ENCODE measurements around the gene KDM7A.

Gene KDM7A

DNA sequence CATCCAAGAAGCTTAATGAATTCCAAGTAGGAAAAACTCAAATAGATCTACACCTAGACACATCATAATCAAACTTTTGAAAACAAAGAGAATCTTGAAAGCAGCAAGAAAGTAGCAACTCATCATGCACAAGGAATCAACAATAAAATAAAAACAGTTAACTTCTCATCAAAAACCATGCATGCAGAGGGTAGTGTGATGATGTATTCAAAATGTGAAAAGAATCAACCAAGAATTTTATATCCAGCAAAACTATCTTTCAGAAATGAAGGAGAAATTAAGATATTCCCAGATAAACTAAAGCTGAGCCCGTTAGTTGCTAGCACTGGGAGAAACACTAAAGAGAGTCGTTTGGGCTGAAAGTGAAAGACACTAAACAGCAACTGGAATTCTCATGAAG, 109.7 kb downstream of the KDM7A start:
- ATAC-seq = no peak
- TF ChIP-seq, protein P1, sequence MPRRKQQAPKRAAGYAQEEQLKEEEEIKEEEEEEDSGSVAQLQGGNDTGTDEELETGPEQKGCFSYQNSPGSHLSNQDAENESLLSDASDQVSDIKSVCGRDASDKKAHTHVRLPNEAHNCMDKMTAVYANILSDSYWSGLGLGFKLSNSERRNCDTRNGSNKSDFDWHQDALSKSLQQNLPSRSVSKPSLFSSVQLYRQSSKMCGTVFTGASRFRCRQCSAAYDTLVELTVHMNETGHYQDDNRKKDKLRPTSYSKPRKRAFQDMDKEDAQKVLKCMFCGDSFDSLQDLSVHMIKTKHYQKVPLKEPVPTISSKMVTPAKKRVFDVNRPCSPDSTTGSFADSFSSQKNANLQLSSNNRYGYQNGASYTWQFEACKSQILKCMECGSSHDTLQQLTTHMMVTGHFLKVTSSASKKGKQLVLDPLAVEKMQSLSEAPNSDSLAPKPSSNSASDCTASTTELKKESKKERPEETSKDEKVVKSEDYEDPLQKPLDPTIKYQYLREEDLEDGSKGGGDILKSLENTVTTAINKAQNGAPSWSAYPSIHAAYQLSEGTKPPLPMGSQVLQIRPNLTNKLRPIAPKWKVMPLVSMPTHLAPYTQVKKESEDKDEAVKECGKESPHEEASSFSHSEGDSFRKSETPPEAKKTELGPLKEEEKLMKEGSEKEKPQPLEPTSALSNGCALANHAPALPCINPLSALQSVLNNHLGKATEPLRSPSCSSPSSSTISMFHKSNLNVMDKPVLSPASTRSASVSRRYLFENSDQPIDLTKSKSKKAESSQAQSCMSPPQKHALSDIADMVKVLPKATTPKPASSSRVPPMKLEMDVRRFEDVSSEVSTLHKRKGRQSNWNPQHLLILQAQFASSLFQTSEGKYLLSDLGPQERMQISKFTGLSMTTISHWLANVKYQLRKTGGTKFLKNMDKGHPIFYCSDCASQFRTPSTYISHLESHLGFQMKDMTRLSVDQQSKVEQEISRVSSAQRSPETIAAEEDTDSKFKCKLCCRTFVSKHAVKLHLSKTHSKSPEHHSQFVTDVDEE (CRISPR knock-in tag; IDR thresholded peaks at IDR 0.05) = no peak
- TF ChIP-seq CSDC2 (CRISPR knock-in tag; IDR thresholded peaks at IDR 0.05) (no peak), ISL1 (CRISPR knock-in tag; IDR thresholded peaks at IDR 0.05) (no peak), ZNF70 (CRISPR knock-in tag; IDR thresholded peaks at IDR 0.05) (no peak), TCF4 (CRISPR knock-in tag; IDR thresholded peaks at IDR 0.05; ENCODE audit: borderline replicate concordance) (no peak), ZNF565 (CRISPR knock-in tag; conservative IDR thresholded peaks at IDR 0.05; ENCODE audit: low read depth) (no peak), BACH2 (CRISPR knock-in tag; IDR thresholded peaks at IDR 0.05; ENCODE audit: borderline replicate concordance) (no peak), ZNF8 (CRISPR knock-in tag; IDR thresholded peaks at IDR 0.05) (no peak), ESRRG (CRISPR knock-in tag; IDR thresholded peaks at IDR 0.05) (no peak), ZFP3 (CRISPR knock-in tag; IDR thresholded peaks at IDR 0.05) (no peak), ARNTL (CRISPR knock-in tag; IDR thresholded peaks at IDR 0.05; ENCODE audit: borderline replicate concordance, low read depth) (no peak), ZC3H10 (CRISPR knock-in tag; IDR thresholded peaks at IDR 0.05) (no peak)
- TF ChIP-seq, protein P2, sequence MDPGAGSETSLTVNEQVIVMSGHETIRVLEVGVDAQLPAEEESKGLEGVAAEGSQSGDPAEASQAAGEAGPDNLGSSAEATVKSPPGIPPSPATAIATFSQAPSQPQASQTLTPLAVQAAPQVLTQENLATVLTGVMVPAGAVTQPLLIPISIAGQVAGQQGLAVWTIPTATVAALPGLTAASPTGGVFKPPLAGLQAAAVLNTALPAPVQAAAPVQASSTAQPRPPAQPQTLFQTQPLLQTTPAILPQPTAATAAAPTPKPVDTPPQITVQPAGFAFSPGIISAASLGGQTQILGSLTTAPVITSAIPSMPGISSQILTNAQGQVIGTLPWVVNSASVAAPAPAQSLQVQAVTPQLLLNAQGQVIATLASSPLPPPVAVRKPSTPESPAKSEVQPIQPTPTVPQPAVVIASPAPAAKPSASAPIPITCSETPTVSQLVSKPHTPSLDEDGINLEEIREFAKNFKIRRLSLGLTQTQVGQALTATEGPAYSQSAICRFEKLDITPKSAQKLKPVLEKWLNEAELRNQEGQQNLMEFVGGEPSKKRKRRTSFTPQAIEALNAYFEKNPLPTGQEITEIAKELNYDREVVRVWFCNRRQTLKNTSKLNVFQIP (CRISPR knock-in tag; IDR thresholded peaks at IDR 0.05; ENCODE audit: borderline replicate concordance, low read depth) = no peak
- TF ChIP-seq, protein P3, sequence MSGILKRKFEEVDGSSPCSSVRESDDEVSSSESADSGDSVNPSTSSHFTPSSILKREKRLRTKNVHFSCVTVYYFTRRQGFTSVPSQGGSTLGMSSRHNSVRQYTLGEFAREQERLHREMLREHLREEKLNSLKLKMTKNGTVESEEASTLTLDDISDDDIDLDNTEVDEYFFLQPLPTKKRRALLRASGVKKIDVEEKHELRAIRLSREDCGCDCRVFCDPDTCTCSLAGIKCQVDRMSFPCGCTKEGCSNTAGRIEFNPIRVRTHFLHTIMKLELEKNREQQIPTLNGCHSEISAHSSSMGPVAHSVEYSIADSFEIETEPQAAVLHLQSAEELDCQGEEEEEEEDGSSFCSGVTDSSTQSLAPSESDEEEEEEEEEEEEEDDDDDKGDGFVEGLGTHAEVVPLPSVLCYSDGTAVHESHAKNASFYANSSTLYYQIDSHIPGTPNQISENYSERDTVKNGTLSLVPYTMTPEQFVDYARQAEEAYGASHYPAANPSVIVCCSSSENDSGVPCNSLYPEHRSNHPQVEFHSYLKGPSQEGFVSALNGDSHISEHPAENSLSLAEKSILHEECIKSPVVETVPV (CRISPR knock-in tag; IDR thresholded peaks at IDR 0.05) = no peak
- TF ChIP-seq, protein P4, sequence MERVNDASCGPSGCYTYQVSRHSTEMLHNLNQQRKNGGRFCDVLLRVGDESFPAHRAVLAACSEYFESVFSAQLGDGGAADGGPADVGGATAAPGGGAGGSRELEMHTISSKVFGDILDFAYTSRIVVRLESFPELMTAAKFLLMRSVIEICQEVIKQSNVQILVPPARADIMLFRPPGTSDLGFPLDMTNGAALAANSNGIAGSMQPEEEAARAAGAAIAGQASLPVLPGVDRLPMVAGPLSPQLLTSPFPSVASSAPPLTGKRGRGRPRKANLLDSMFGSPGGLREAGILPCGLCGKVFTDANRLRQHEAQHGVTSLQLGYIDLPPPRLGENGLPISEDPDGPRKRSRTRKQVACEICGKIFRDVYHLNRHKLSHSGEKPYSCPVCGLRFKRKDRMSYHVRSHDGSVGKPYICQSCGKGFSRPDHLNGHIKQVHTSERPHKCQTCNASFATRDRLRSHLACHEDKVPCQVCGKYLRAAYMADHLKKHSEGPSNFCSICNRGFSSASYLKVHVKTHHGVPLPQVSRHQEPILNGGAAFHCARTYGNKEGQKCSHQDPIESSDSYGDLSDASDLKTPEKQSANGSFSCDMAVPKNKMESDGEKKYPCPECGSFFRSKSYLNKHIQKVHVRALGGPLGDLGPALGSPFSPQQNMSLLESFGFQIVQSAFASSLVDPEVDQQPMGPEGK (CRISPR knock-in tag; IDR thresholded peaks at IDR 0.05; ENCODE audit: borderline replicate concordance) = no peak

DNA sequence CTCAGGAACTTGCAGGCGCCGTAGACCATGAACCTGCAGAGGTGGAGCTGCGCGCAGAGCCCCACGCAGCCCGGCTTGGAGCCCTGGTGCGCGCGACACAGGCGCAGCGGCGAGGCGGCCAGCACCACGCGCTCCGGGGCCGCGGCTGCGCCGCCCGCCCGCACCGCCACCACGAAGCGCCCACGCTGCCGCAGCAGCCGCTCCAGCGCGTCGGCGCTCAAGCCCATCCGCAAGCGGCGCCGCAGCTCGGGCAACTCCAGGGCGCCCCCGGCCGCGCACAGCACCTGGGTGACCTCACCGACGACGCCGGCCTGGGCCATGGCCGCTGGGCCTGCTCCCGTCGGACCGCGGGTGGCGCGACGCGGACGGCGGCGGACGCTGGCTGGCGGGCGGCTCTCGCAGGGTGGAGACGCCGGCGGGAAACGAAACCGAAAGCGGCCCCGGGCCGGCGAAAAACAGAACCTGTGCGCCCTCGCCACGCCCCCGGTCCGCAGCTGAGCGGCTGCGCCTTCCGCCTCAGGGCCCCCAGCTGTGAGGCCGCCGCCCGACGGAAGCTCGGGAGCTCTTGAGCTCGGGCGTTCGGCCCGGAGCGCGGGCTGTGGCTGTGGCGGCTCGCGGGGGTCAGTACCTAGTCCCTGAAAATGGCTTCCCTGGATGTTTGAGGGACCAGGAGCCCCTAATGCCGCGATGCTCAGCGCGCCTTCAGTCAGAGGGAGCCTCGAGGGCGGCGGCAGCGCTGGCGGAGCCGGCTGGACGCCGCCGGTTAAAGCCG, 114.1 kb downstream of the KDM7A start, which contains the start of gene PARP12:
Gene PARP12, minus strand, starts transcription at position 424 of the 772 bp plus-strand sequence. Its CDS starts 104 bp downstream, at position 320.
- peak; percentile 71 for ATAC-seq
- TF ChIP-seq PPARA (CRISPR knock-in tag; IDR thresholded peaks at IDR 0.05; ENCODE audit: borderline replicate concordance) = 0 out of 2 replicates have a peak, but pooled peaks have one; percentile 7
- peak; percentile 26; the same call in 1 of the 2 replicates for TF ChIP-seq ZFP3 (CRISPR knock-in tag; IDR thresholded peaks at IDR 0.05)
- no peak for TF ChIP-seq ZFP30 (CRISPR knock-in tag; IDR thresholded peaks at IDR 0.05)

DNA sequence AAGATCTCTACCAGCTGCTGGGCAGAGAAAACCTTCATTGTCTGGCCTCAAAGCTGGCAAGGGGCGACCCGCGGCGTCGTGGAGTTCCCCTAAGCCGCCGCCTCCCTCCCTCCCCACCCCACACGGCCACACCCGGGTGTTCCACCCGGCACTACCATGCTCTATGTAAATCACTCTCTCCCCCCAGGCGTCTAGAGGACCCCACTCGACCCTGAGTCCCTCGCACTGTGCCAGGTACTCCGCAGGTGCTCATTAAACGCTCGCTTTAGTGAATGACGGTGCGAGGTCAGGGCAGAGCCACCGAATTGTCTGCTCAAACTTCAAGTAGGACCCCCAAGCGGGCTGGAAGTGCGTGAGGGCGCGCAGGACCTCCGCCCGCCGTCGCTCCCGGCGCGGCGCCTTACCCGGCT, 114.7 kb downstream of the KDM7A start:
- TF ChIP-seq ZFP30 (CRISPR knock-in tag; IDR thresholded peaks at IDR 0.05) (no peak), PPARA (CRISPR knock-in tag; IDR thresholded peaks at IDR 0.05; ENCODE audit: borderline replicate concordance) (no peak), TOX (CRISPR knock-in tag; IDR thresholded peaks at IDR 0.05; ENCODE audit: borderline replicate concordance) (no peak), ZNF8 (CRISPR knock-in tag; IDR thresholded peaks at IDR 0.05) (no peak), RARB (CRISPR knock-in tag; IDR thresholded peaks at IDR 0.05) (no peak), ZNF70 (CRISPR knock-in tag; IDR thresholded peaks at IDR 0.05) (no peak)
- TF ChIP-seq, protein P4 (CRISPR knock-in tag; IDR thresholded peaks at IDR 0.05; ENCODE audit: borderline replicate concordance) = no peak
- TF ChIP-seq, protein P1 (CRISPR knock-in tag; IDR thresholded peaks at IDR 0.05) = no peak
- ATAC-seq = no peak

Data from SK-N-SH treated with all-trans-retinoic acid at 6 μM for 48 hours (cell line).